ENCODE measurements around the gene CFAP99.
"Not testable (repeated sequence)": the region's sequence is repeated elsewhere in the genome, so short reads cannot be mapped to it uniquely, and the experiment has no call there.

Gene CFAP99

DNA sequence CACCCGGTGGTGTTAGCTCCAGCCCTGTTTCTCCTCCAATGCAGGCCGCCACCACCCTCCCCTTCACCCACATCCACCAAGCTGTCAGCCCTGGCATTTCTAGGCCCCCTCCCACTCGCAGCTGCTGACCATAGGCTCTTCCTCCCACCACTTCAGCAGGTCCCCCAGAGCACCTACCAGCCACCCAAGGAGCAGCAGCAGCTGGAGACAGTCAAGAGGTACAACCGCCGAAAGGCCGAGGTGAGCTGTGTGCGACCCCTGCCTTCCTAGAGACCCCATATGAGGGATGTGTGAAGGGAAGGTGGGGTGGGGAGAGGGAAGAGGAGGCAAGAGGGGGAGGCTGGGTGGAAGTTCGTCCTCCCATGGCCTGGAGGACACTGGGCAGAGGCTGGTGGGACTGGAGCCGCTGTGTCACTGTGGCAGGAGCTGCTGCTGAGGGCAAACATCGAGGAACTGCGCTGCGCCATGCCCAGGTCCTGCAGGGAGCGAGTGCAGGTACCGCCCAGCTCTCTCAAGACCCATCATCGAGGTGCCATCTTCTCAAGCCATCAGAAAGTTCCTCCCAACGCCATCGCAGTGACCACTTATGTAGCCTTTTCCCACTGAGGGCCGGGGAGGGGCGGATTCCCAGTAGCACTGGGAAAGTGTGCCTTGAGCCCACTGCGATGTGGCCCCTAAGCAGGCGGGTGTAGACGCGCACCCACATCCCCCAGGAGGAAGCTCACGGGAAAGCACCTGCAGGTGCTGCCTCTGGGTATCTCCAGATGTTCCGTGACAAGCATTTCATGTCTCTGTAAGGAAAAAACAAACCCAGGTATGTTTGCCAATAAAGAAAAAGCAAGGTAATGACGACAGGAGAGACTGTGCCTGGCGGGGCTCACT, 31.0 kb downstream of the CFAP99 start:
- DNase-seq = no peak

DNA sequence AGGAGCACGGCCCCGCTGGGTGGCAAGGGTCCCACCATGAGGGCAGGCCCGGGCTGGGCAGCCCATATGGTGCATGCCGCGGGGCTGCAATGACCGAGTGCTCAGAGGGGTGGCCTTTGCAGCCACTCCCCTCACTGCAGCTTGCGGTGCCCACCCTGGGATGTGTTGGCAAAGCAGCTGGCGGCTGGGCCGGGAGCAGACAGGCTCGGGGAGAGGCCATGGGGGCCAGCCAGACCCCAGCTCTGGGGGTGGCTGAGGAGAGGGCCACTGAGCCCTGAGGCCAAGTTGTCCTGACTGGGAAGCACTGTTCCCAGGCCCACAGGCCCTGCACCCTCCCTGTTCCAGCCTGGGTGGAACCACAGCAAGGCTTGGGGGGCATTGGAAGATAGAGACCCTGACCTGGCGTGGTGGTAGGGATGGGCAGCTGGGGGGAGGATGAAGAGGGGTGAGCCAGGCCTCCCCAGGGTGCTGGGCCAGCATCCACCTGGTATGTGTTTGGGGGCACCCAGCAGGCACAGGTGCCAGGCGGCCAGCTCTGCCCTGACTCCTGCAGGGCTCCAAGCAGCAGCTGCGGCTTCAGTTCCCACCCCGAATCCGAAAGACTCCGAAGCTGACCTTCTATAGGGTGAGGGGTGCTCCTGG, 31.8 kb downstream of the CFAP99 start:
- no peak for DNase-seq

- no peak for DNase-seq
Observed at GRCh38 chr4:2451036-2451520, 32.3 kb downstream of the CFAP99 start.

DNA sequence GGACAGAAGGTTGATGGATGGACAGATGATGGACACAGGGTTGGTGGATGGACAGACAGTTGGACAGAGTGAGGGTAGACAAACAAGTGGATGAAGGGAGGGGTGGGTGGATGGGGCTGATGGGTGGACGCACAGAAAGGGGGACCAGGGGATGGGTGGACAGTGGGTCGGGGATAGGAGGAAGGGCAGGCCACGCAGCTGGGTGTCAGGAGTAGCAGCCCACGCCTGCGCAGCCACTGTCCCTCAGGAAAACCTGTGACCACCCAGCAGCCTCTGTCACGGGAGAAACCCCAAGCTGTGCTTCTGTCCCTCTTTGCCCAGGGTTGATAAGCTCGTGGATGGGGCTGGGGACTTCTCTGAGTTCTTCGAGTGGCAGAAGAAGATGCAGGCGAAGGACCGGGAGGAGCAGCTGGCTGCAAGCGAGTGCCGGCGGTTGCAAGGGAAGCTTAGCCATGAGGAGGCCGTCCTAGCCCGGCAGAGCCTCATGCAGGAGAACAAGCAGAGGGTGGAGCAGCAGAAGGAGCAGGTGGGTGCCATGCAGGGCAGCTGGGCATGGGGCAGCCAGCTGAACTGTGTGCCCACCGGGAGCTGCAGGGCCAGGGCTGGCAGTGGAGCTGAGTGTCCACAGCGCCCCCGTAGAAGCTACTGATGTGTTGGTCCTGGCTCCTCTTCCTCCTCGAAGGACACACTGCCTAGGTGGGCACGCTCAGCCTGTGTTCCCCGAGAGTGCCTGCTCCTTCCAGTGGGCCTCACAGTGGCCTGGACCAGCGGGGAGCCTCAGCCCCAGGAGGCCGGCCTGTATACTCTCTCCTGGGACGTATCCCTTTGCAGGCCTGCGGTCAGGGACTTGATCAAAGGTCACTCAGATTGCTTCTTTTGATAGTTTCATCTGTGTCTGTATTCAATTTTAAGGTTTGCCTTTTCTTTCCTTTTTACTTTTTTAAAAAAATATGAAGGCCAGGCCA, 33.3 kb downstream of the CFAP99 start:
- no peak for DNase-seq

- no peak for DNase-seq
Observed at GRCh38 chr4:2457481-2458295, 38.9 kb downstream of the CFAP99 start.

DNA sequence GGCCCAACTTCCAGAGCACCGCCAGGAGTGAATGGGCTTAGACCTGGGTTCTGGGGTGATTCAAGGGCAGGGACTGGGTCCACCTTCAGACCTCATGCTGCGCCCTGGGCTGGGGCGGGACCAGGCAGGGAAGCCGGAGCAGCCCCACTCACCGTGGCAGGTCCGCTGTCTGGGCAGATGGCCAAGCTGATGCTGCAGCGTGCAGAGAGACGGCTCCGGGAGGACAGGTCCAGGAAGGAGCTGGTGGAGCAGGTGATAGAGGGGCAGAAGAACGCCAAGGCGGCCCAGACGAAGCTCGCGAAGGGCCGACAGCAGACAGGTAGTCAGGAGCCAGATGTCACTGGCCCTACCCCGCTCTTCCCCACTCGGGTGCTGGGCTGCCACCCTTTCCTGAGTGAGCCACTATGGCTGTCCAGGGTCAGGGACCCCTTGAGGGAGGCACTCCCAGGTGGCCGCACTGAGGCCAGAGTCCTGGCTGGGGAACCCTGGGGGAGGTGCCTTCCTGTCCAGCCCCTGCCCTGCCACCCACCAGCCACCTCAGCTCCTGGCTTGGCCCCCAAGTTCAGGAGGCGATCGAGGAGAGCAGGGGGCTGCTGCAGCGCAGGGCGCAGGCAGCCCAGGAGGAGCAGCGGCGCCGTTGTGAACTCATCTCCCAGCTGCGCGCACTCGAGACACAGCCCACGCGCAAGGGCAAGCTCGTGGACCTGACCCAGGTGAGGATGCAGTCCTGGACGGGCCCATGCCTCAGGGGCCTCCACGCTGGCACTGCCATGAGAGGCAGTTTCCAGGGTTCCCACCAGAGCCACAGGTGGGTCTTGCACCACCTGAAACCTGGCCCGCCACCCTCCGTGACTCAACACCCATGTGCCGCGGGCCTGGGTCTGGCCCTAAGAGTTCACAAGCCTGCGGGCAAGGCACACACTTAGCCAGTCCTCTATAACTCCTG, 40.1 kb downstream of the CFAP99 start:
- DNase-seq = no peak

DNA sequence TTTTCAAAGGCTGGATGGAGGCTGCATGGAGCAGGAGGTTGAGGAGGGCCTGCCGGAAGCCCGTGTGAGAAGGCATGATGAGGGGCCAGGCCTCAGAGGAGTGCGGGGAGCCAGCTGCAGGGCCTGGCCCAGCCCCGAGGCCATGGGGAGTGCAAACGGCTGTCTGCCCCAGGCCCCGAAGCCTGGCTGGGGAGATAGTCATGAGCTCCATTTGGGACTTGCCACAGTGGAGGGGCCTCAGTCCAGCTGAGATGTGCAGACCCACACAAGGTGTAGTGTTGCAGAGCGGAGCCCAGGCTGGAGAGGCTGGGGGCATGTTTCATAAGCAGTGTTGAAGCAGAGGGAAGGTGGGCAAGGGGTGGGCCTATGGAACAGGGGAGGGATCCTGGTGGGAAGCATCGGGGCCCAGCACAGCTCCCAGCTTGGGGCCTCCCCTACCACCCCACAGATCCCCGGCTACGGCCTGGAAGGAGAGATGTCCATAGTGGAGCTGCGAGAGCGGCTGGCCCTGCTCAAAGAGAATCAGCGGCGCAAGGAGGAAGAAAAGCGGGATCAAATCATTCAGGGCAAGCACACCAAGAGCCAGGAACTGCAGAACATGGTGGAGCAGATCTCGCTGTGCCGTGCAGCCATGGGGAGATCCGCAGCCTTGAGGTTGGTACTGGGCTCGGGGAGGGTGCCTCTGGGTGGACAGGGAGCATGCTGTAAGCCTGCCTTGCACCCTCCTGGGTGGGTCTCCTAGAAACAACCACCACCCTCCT, 41.0 kb downstream of the CFAP99 start:
- no peak for DNase-seq

DNA sequence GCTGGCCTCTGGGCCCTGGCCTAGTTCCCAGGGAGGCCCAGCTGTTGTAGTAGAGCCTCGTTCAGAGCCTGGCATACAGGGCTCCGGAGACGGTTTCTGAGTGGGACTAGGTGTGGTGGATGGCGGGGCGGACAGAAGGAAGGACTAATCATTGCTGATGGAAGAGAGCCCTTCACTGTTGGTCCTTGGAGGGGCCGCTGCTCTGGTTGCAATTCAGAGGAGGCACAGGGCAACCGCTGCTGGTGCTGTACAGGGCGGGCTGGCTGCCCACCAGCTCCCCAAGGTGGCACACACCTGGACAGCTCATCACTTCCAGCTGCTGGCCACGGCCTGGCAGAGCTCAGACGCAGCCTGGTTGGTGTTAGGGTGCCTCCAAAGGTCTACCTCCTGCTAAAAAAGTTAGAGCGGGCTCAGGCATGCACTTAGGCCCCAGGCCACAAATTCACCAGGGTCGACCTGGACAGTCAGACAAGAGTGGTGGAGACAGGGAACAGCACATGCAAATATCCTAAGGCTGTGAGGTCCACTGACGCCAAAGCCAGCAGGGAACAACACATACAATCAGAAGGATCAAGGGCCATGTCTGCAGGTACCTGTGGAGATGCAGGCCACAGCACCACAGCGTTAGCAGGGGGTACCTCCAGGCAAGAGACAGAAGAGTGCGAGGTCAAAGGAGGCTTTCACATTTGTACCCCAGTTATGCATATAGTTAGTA, 42.6 kb downstream of the CFAP99 start:
- DNase-seq = no peak

DNA sequence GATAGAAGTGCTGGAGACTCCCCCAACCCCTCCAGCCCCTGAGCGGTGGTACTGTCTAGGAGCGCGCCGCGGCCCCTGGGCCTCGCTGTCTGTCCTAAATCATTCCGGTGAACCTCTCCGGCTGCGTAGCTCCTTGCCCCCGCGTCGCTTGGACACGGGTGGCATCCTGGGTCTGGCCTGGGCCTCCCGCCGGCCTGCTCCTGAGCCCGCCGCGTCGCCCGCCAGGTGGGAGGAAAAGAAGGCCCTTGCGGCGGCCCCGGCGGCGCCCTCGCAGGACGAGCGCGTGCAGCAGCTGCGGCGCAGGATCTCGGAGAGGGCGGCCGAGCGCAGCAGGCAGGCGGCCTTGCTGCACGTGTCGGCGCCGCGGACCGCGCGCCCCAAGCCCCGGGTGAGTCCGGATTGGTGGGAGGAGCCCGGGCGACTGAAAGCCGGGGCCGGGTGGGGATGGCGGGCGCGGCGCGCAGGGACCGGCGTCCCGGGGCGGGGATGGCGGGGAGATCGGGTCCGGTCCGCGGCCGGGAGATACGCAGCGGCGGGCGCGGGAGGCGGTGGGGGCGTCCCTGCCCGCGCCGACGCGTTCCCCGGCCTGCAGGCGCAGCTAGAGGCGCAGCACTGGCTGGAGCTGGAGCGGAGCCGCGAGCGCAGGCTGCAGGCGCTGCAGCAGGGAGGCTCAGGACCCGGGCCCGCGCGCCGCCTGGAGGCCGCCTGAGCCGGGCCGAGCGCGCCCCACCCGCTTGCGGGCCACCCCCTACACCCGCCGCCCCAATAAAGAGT, 43.6 kb downstream of the CFAP99 start:
- peak; percentile 61 to 69 for DNase-seq

DNA sequence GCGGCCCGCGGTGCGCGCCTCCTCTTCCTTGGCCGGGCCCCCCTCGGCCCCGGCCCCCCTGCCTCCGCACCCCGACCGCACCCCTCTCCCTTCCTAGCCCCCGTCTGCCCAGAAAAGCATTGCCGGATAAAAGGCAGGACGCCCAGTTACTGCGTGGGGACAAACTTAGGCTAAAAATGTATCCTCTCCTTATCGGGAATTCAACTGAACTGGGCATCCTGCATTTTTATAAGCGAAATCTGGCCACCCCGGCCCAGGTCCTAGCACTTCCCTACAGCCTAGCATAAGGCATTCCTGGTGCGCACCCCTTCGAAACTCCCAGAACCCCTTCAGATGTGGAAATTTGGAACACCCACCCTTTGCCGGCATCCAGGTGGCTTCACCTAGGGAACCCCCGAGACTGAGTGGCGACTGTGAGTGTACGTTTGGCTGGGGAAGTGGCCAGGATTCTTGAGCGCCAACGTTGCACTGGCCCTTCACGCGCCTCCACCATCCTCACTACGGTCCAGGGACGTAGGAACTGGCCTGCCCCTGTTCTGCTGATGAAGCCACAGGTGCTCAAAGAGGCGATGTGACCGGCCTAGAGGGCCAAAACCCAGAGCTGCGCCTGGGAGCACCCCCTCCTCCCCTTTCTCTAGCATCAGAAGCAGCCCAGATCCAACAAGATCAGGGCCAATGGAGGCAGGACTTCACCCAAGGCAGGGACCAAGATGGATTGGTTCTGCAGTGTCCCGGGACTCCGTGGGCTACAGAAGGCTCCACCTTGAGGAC, 44.4 kb downstream of the CFAP99 start:
- DNase-seq = no peak

DNA sequence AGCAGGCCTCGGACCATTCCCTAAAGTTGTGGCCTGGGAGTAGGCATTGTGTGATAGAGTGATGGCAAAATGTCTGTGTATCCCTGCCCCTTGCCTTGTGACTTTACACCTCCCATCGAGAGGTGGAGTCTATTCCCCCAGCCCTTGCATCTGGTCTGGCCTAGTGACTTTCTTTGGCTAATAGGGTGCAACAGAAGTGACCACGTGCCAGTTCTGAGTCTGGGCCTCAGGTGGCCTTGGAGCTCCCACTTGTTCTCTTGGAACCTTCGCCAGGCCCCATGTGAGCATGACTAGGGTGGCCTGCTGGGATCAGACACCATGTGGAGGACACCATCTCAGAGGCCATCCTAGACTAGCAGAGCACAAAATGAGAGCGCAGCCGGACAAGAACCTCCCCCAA, 46.3 kb downstream of the CFAP99 start:
- DNase-seq = no peak

DNA sequence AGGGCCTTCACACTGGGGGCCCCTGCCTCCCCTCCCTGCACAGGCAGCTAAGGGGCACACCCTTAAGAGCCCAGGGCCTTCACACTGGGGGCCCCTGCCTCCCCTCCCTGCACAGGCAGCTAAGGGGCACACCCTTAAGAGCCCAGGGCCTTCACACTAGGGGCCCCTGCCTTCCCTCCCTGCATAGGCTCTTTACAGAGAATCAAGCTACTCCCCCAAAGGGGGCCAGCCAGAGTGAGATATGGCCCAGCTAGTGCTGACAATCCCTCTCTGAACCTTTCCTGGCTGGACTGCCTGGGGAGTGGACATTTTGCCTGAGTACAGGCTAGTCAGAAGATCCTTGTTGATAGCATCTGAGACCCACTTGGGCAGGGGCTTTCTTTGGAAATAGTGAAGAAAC, 46.8 kb downstream of the CFAP99 start:
- not testable (repeated sequence) for DNase-seq

GRCh38 chr4:2468456-2469191, 49.9 kb downstream of the CFAP99 start, which contains the start of gene RNF4:
RNF4 (plus strand) TSS chr4:2469106; CDS start chr4:2490494, 21,388 bp downstream.
- DNase-seq = peak; percentile 94 to 96

GRCh38 chr4:2469192-2469984, 50.6 kb downstream of the CFAP99 start:
- peak in 1 of 2 experiments; percentile 38 for DNase-seq

DNA sequence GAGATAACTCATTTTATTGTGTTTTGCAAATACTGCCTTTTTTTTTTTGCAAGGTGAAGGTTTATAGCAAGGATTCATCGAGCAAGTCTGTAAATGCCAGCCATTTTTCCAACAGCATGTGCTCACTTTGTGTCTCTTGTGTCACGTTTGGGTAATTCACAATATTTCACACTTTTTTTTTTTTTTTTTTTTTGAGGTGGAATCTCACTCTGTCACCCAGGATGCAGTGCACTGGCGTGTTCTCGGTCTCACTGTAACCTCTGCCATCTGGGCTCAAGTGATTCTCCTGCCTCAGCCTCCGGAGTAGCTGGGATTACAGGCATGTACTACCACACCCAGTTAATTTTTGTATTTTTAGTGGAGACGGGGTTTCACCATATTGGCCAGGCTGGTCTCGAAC, 52.0 kb downstream of the CFAP99 start:
- no peak for DNase-seq

DNA sequence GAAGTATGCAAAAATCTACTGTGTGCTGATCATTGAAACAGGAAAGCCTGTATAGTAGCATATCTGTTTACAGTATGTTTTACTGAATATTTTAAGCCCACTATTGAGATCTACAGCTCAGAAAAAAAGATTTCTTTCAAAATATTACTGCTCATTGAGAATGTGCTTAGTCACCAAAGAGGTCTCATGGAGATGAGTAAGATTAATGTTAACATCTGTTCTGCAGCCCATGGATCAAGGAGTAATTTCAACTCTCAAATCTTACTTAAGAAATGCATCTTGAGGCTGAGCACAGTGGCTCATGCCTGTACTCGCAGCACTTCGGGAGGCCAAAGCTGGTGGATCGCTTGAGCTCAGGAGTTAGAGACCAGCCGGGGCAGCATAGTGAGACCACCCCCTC, 53.4 kb downstream of the CFAP99 start:
- DNase-seq = peak in 1 of 2 experiments; percentile 18
